HUES6 (cell line): ENCODE measurements around the gene ZSCAN5A.
A peak's percentile ranks its signal among the peaks of the same experiment; 100 is the strongest.
"Not testable (repeated sequence)": the region's sequence is repeated elsewhere in the genome, so short reads cannot be mapped to it uniquely, and the experiment has no call there.

Source experiments
- H3K27ac ChIP-seq: 2 replicates; pipeline ENCODE4 v1.7.0; 2013; ENCODE audit warnings: low read depth, mild to moderate bottlenecking, low read length, inconsistent platforms
- H3K27me3 ChIP-seq: 2 replicates; pipeline ENCODE4 v1.6.1; 2013; ENCODE audit warnings: low read length; ENCODE audit not compliant: control insufficient read depth, insufficient read depth
- H3K36me3 ChIP-seq: 2 replicates; pipeline ENCODE4 v1.6.1; 2013; ENCODE audit warnings: low read length; ENCODE audit not compliant: control insufficient read depth, insufficient read depth
- H3K4me1 ChIP-seq: 2 replicates; pipeline ENCODE4 v1.6.1; 2013; ENCODE audit warnings: low read length; ENCODE audit not compliant: control insufficient read depth, insufficient read depth
- H3K4me3 ChIP-seq: 2 replicates; pipeline ENCODE4 v1.5.1; 2013; ENCODE audit warnings: low read depth, low read length
- H3K9ac ChIP-seq: one replicate; pipeline ENCODE4 v1.6.1; 2013; ENCODE audit warnings: mild to moderate bottlenecking, low read length
- H3K9me3 ChIP-seq: 2 replicates; pipeline ENCODE4 v1.6.1; 2013; ENCODE audit warnings: low read depth, low read length; ENCODE audit not compliant: control insufficient read depth, insufficient read depth

The ZSCAN5A gene

GRCh38 chr19:56314018-56314380 is 640 bp downstream of the ZSCAN5A start:
- H3K4me1 ChIP-seq: peaks cover 5% of the 10 kb centered on the region; the same call in 1 of the 2 replicates
- peak overlapping the region; percentile 95 for H3K4me3 ChIP-seq
- peak overlapping the region; percentile 69 for H3K9ac ChIP-seq
- no peaks in the 10 kb centered on the region; the same call in 1 of the 2 replicates for H3K9me3 ChIP-seq
- H3K36me3 ChIP-seq: peaks cover 2% of the 10 kb centered on the region; the same call in 1 of the 2 replicates
- no peaks in the 10 kb centered on the region for H3K27me3 ChIP-seq
- no peak overlapping the region; the same call in 1 of the 2 replicates for H3K27ac ChIP-seq

- H3K27me3 ChIP-seq: no peaks in the 10 kb centered on the region
- H3K4me3 ChIP-seq: peak overlapping the region; percentile 95; the same call in 1 of the 2 replicates
- peaks cover 5% of the 10 kb centered on the region; the same call in 1 of the 2 replicates for H3K4me1 ChIP-seq
- H3K27ac ChIP-seq: no peak overlapping the region
- peaks cover 2% of the 10 kb centered on the region; the same call in 1 of the 2 replicates for H3K36me3 ChIP-seq
- no peaks in the 10 kb centered on the region; the same call in 1 of the 2 replicates for H3K9me3 ChIP-seq
- H3K9ac ChIP-seq: no peak overlapping the region
Measured at GRCh38 chr19:56312787-56313657, 1.6 kb downstream of the ZSCAN5A start.

GRCh38 chr19:56312342-56312741 is 2.3 kb downstream of the ZSCAN5A start:
- H3K4me1 ChIP-seq: peaks cover 5% of the 10 kb centered on the region; the same call in 1 of the 2 replicates
- H3K27me3 ChIP-seq: no peaks in the 10 kb centered on the region
- no peaks in the 10 kb centered on the region; the same call in 1 of the 2 replicates for H3K9me3 ChIP-seq
- peaks cover 2% of the 10 kb centered on the region; the same call in 1 of the 2 replicates for H3K36me3 ChIP-seq
- no peak overlapping the region for H3K27ac ChIP-seq
- no peak overlapping the region for H3K9ac ChIP-seq
- no peak overlapping the region for H3K4me3 ChIP-seq

GRCh38 chr19:56310462-56310861 is 4.2 kb downstream of the ZSCAN5A start:
- H3K27ac ChIP-seq: no peak overlapping the region
- H3K36me3 ChIP-seq: peaks cover 2% of the 10 kb centered on the region; the same call in 1 of the 2 replicates
- no peaks in the 10 kb centered on the region; the same call in 1 of the 2 replicates for H3K9me3 ChIP-seq
- H3K4me1 ChIP-seq: peaks cover 1% of the 10 kb centered on the region; the same call in 1 of the 2 replicates
- H3K4me3 ChIP-seq: no peak overlapping the region
- H3K27me3 ChIP-seq: no peaks in the 10 kb centered on the region
- no peak overlapping the region for H3K9ac ChIP-seq

- Histone ChIP-seq H3K4me1 (no peaks in the 10 kb centered on the region), H3K27ac (no peak overlapping the region), H3K27me3 (no peaks in the 10 kb centered on the region), H3K4me3 (no peak overlapping the region), H3K36me3 (peaks cover 2% of the 10 kb centered on the region; the same call in 1 of the 2 replicates), H3K9me3 (no peaks in the 10 kb centered on the region; the same call in 1 of the 2 replicates), H3K9ac (no peak overlapping the region)
Measured at GRCh38 chr19:56309511-56310185, 5.0 kb downstream of the ZSCAN5A start.

GRCh38 chr19:56308792-56309191 is 5.8 kb downstream of the ZSCAN5A start:
- H3K4me1 ChIP-seq: no peaks in the 10 kb centered on the region
- no peaks in the 10 kb centered on the region for H3K27me3 ChIP-seq
- H3K9ac ChIP-seq: no peak overlapping the region
- no peak overlapping the region for H3K27ac ChIP-seq
- no peak overlapping the region for H3K4me3 ChIP-seq
- peaks cover 2% of the 10 kb centered on the region; the same call in 1 of the 2 replicates for H3K36me3 ChIP-seq
- H3K9me3 ChIP-seq: no peaks in the 10 kb centered on the region; the same call in 1 of the 2 replicates

GRCh38 chr19:56307062-56307461 is 7.6 kb downstream of the ZSCAN5A start:
- not testable (repeated sequence) for H3K27ac ChIP-seq, H3K4me3 ChIP-seq, H3K4me1 ChIP-seq, H3K27me3 ChIP-seq, H3K9ac ChIP-seq, H3K36me3 ChIP-seq, H3K9me3 ChIP-seq

- Histone ChIP-seq H3K27ac (no peak overlapping the region), H3K4me1 (no peaks in the 10 kb centered on the region)
Measured at GRCh38 chr19:56306016-56306415, 8.6 kb downstream of the ZSCAN5A start.

GRCh38 chr19:56304243-56304642 is 10.4 kb downstream of the ZSCAN5A start:
- Histone ChIP-seq H3K4me3 (no peak overlapping the region), H3K27ac (no peak overlapping the region), H3K9ac (no peak overlapping the region), H3K4me1 (no peaks in the 10 kb centered on the region), H3K27me3 (no peaks in the 10 kb centered on the region), H3K36me3 (no peaks in the 10 kb centered on the region), H3K9me3 (no peaks in the 10 kb centered on the region)

More at GRCh38 chr19:56306016-56306415, 8.6 kb downstream of the ZSCAN5A start:
- Histone ChIP-seq H3K9me3 (no peaks in the 10 kb centered on the region; the same call in 1 of the 2 replicates), H3K9ac (no peak overlapping the region), H3K36me3 (no peaks in the 10 kb centered on the region), H3K4me3 (no peak overlapping the region), H3K27me3 (no peaks in the 10 kb centered on the region)

GRCh38 chr19:56301886-56302620 is 12.6 kb downstream of the ZSCAN5A start:
- no peaks in the 10 kb centered on the region for H3K36me3 ChIP-seq
- no peak overlapping the region for H3K27ac ChIP-seq
- H3K9ac ChIP-seq: no peak overlapping the region
- no peaks in the 10 kb centered on the region for H3K4me1 ChIP-seq
- H3K9me3 ChIP-seq: no peaks in the 10 kb centered on the region
- H3K27me3 ChIP-seq: no peaks in the 10 kb centered on the region
- H3K4me3 ChIP-seq: no peak overlapping the region
